Measurements from ENCODE around the gene SLC12A8. TPM values are rescaled to one million over a fixed set of nuclear protein-coding genes. Genes with fewer than 3 reads are reported as not detected.
A peak's percentile ranks its signal among the peaks of the same experiment; 100 is the strongest.

SLC12A8 gene
- total RNA-seq, 2 donors from 2014 or later, result 3.0 to 4.1 TPM

DNA sequence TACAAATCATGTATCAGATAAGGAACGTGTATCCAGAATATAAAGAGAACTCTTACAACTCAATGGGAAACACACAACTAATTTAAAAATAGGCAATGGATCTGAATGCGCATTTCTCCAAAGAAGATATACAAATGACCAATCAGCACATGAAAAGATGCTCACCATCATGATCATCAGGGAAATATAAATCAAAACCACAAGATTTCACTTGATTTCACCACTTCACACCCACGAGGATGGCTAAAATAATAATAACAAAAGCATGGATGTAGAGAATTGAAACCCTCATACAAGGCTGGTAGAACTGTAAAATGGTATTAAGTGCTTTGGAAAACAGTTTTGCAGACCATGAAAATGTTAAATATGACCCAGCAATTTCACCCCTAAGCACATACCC lies 26.7 kb upstream of the SLC12A8 start:
- Histone ChIP-seq H3K36me3 (no peaks in the 10 kb centered on the region), H3K4me1 (ENCODE audit: control insufficient read depth in 1 of 2, low read depth in 2 of 2) (peaks cover 3 to 8% of the 10 kb centered on the region in 2 donors), H3K4me3 (no peak overlapping the region), H3K27ac (no peak overlapping the region), H3K27me3 (replicated peaks; ENCODE audit: insufficient read depth) (no peaks in the 10 kb centered on the region), H3K9me3 (no peaks in the 10 kb centered on the region)
- DNase-seq (ENCODE audit: low spot score), result no peak
- no peak for ATAC-seq (ENCODE audit: insufficient number of reproducible peaks, low FRiP score, low read depth)
- TF ChIP-seq, protein P1, sequence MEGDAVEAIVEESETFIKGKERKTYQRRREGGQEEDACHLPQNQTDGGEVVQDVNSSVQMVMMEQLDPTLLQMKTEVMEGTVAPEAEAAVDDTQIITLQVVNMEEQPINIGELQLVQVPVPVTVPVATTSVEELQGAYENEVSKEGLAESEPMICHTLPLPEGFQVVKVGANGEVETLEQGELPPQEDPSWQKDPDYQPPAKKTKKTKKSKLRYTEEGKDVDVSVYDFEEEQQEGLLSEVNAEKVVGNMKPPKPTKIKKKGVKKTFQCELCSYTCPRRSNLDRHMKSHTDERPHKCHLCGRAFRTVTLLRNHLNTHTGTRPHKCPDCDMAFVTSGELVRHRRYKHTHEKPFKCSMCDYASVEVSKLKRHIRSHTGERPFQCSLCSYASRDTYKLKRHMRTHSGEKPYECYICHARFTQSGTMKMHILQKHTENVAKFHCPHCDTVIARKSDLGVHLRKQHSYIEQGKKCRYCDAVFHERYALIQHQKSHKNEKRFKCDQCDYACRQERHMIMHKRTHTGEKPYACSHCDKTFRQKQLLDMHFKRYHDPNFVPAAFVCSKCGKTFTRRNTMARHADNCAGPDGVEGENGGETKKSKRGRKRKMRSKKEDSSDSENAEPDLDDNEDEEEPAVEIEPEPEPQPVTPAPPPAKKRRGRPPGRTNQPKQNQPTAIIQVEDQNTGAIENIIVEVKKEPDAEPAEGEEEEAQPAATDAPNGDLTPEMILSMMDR (IDR thresholded peaks at IDR 0.05), result no peak

DNA sequence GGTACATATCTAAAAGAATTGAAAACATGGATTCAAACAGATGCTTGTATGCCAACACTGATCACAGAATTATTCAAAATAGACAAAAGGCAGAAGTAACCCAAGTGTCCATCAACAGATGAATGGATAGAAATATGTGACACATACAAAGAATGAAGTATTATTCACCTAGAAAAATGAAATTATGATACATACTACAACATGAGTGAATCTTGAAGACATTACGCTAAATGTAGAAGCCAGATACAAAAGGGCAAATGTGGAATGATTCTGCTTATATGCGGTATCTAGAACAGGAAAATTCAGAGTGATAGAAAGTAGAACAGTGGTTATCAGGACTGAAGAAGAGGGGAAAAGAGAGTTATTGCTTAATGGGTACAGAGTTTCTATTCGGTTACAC lies 26.2 kb upstream of the SLC12A8 start:
- DNase-seq (ENCODE audit: low spot score) (no peak), ATAC-seq (ENCODE audit: insufficient number of reproducible peaks, low FRiP score, low read depth) (no peak)
- Histone ChIP-seq H3K9me3 (no peaks in the 10 kb centered on the region), H3K36me3 (no peaks in the 10 kb centered on the region), H3K27me3 (replicated peaks; ENCODE audit: insufficient read depth) (no peaks in the 10 kb centered on the region), H3K4me1 (ENCODE audit: control insufficient read depth in 1 of 2, low read depth in 2 of 2) (peaks cover 3 to 8% of the 10 kb centered on the region in 2 donors), H3K27ac (no peak overlapping the region), H3K4me3 (no peak overlapping the region)
- TF ChIP-seq, protein P1 (IDR thresholded peaks at IDR 0.05), result no peak

DNA sequence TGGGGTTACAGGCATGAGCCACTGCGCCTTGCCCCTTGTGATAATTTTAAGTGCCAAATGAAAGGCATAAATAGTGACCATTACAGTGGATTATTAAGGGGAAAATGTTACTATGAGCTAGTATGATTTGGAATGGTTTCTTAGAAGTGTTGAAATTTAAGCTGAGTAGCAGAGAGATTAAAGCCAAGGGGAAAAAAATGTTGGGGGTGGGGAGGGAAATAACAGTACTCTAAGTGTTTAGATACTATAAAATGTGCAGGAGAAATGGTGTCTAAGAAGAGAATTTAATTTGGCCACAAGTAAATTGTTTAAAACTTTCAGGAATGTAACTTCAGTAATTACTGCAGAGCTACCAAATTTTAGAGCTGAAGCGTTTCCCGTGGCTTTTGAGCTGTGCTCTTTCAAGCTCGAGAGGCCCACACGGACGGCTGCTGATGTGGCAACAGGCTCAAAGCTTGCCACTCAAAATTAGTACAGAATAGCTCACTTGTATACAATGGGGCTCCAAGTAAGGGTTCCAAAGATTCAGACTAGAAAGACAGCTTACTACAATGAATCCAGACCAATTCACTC lies 23.9 kb upstream of the SLC12A8 start:
- Histone ChIP-seq H3K4me3 (no peak overlapping the region), H3K36me3 (peaks cover 8% of the 10 kb centered on the region), H3K4me1 (ENCODE audit: control insufficient read depth in 1 of 2, low read depth in 2 of 2) (peaks cover 3 to 16% of the 10 kb centered on the region in 2 donors), H3K27me3 (replicated peaks; ENCODE audit: insufficient read depth) (no peaks in the 10 kb centered on the region), H3K9me3 (no peaks in the 10 kb centered on the region), H3K27ac (peak overlapping the region in 1 of 2 donors; percentile 25)
- ATAC-seq (ENCODE audit: insufficient number of reproducible peaks, low FRiP score, low read depth) (no peak), DNase-seq (ENCODE audit: low spot score) (no peak)
- TF ChIP-seq, protein P1 (IDR thresholded peaks at IDR 0.05), result no peak

DNA sequence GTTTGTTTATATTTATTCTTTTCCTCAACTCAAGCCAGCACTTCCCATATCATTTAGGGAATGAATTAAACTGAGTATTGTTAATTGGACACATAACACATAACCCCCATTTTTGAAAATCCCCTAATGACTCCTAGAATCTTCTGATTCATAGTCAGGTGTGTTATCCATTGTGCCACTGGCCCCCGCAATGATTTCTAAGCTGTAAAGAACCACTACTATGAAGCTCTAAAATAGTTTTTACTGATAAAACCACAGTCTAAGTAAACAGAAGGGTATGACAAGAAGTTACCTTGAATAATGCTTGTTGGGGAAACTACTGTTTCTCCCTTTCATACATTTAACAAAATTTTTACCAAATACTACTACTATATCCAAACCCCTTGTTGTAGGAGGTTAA lies 22.3 kb upstream of the SLC12A8 start:
- TF ChIP-seq, protein P1 (IDR thresholded peaks at IDR 0.05), result no peak
- no peaks in the 10 kb centered on the region for H3K27me3 ChIP-seq (replicated peaks; ENCODE audit: insufficient read depth)
- no peaks in the 10 kb centered on the region for H3K9me3 ChIP-seq
- peaks cover 3 to 26% of the 10 kb centered on the region in 2 donors for H3K4me1 ChIP-seq (ENCODE audit: control insufficient read depth in 1 of 2, low read depth in 2 of 2)
- H3K4me3 ChIP-seq, result no peak overlapping the region
- ATAC-seq (ENCODE audit: insufficient number of reproducible peaks, low FRiP score, low read depth) (no peak), DNase-seq (ENCODE audit: low spot score) (no peak)
- no peak overlapping the region for H3K27ac ChIP-seq
- H3K36me3 ChIP-seq, result peaks cover 8% of the 10 kb centered on the region

DNA sequence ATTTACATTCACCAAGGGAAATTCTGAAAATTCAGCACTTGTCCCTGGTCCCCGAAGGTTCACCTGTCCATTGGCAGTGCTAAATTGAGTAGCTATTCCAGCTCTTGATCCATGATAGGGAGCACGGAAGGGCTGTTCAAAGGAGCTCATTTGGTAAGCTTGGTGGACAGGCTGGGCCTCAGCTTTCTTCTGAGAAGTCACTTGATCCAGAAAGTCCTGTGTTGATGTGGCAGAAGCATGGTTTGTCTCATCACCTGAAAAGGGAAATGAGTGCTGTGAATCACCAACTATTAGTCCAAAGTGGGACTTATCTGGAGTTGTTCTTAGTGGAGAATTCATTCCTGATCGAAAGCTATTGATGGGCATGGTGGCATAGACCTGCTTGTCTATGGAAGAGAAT lies 19.9 kb upstream of the SLC12A8 start:
- no peak overlapping the region for H3K4me3 ChIP-seq
- peak overlapping the region in 1 of 2 donors; percentile 31 for H3K27ac ChIP-seq
- no peak for ATAC-seq (ENCODE audit: insufficient number of reproducible peaks, low FRiP score, low read depth)

More for the DNA sequence above, 19.9 kb upstream of the SLC12A8 start:
- H3K4me1 ChIP-seq (ENCODE audit: control insufficient read depth in 1 of 2, low read depth in 2 of 2), result peaks cover 3 to 32% of the 10 kb centered on the region in 2 donors
- H3K9me3 ChIP-seq, result no peaks in the 10 kb centered on the region
- TF ChIP-seq, protein P1 (IDR thresholded peaks at IDR 0.05), result no peak
- no peaks in the 10 kb centered on the region for H3K27me3 ChIP-seq (replicated peaks; ENCODE audit: insufficient read depth)
- peaks cover 8% of the 10 kb centered on the region for H3K36me3 ChIP-seq
- no peak for DNase-seq (ENCODE audit: low spot score)

All from thoracic aorta (tissue), 2 donors.